ENCODE measurements around the gene TRAPPC3.

TRAPPC3 gene

DNA sequence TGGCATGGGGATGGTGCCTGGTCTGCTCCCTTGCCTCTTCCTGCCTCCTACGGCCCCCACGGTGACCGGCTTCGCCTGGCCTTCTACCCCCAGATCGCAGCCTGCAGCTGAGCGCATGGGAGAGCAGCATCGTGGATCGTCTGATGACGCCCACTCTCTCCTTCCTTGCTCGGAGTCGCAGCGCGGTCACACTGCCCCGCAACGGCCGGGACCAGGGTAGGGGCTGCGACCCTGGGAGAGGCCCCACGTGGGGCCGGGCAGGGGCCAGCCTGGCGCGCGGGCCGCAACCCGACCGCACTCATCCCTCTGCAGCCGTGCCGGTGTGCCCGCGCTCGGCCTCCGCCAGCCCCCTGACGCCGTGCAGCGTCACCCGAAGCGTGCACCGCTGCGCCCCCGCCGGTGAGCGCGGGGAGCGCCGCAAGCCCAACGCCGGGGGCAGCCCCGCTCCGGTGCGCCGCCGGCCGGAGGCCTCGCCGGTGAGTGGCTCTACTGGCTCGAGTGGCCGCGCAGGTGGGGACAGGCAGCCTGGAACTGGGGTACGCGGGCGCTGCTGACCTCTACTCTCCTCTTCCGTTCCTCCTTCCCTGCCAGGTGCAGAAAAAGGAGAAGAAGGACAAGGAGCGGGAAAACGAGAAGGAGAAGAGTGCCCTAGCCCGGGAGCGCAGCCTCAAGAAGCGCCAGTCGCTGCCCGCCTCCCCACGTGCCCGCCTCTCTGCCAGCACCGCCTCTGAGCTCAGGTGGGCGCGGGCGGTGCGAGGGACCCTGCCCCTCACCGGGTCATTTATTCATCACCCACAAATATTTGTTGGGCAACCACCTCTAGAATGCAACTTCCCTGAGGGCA is 27.0 kb upstream of the TRAPPC3 start:
- Histone ChIP-seq H3K9me3 (no peaks in the 10 kb centered on the region), H3K4me1 (peaks cover 10% of the 10 kb centered on the region), H3K4me3 (no peak overlapping the region), H3K36me3 (peaks cover 98% of the 10 kb centered on the region), H3K9ac (no peak overlapping the region), H3K4me2 (no peak overlapping the region), H3K27ac (no peak overlapping the region), H3K27me3 (no peaks in the 10 kb centered on the region), H4K20me1 (peaks cover 72% of the 10 kb centered on the region)
- TF ChIP-seq Cebpa-rat (IDR thresholded peaks at IDR 0.05): no peak

DNA sequence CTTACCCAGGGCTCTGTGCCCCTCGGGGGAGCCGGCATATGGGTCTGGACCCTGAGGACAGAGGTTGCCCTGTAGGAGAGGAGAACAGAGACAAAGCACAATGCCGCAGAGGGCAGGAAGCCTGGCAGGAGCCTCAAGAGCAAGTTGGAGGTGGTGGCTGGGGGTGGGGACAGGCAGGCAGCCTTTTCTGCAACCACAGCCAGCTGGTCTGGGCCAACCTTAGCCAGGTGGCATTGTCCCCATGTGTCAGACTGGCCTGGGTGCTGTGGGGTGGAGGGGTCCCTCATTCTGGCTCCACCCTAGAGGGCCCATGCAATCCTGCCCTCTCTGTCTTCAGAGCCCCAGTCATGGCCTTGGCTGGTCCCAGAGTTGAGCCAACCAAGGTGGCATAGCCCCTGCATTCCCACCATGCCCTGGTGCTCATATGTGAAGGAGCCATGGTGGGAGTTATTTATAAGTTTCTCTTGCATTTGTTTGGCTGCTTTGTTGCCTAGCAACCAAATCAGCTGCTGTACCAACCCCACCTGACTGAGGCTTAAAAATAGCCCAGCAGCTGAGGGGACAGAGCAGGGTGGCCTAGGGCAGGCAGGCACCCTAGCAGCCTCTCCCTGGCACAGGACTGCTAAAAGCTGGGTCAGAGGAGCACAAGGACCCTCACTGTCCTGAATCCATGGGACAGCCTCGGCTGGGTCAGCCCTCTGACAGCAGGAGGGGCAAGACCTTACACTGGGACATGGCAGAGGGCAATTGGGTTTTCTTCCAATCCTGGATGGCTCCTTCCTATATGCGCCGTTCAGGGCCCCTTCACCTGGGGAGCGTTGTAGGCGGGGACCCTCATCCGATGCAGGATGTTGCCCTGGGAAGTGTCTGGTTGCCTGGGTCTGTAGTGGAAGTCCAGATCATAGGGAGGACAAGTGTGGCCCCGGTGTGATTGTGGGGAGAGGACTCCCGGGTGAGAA is 26.1 kb upstream of the TRAPPC3 start:
- peak overlapping the region; percentile 32; the same call in 1 of the 2 replicates for H3K9ac ChIP-seq
- no peak for TF ChIP-seq Cebpa-rat (IDR thresholded peaks at IDR 0.05)
- no peaks in the 10 kb centered on the region for H3K9me3 ChIP-seq
- H3K27me3 ChIP-seq: no peaks in the 10 kb centered on the region
- peaks cover 98% of the 10 kb centered on the region for H3K36me3 ChIP-seq
- H3K4me3 ChIP-seq: no peak overlapping the region
- peak overlapping the region; percentile 39 for H3K4me2 ChIP-seq
- H3K4me1 ChIP-seq: peaks cover 10% of the 10 kb centered on the region
- H3K27ac ChIP-seq: peak overlapping the region; percentile 26; the same call in 1 of the 2 replicates
- H4K20me1 ChIP-seq: peaks cover 78% of the 10 kb centered on the region

- Histone ChIP-seq H3K9me3 (no peaks in the 10 kb centered on the region), H3K27ac (peak overlapping the region; percentile 26; the same call in 1 of the 2 replicates), H3K9ac (peak overlapping the region; percentile 32; the same call in 1 of the 2 replicates), H3K4me2 (peak overlapping the region; percentile 39; the same call in 1 of the 2 replicates), H3K27me3 (no peaks in the 10 kb centered on the region), H3K4me1 (peaks cover 10% of the 10 kb centered on the region), H4K20me1 (peaks cover 78% of the 10 kb centered on the region), H3K4me3 (no peak overlapping the region), H3K36me3 (peaks cover 98% of the 10 kb centered on the region)
- TF ChIP-seq Cebpa-rat (IDR thresholded peaks at IDR 0.05): no peak
Measured at GRCh38 chr1:36174713-36175112, 25.4 kb upstream of the TRAPPC3 start.

DNA sequence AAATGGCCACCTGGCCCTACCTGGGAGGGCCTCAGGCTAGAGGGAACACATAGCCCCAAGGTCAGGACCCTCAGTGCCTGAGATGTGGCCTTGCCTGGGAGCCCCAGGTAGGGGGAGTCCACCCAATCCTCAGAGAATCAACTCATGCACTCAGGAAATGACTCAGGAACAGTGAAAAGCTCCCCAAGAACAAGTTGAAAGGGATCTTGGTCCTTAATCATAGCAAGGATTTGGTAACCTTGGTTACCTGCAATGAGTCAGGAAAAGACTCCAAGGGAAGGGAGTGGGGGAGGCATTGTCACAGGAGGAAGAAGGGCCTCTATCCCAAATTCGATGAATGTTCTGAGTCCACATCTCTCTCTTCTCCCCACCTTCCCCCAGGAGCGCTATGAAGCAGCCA is 23.7 kb upstream of the TRAPPC3 start:
- no peaks in the 10 kb centered on the region for H3K27me3 ChIP-seq
- no peaks in the 10 kb centered on the region for H3K9me3 ChIP-seq
- H3K4me1 ChIP-seq: peaks cover 10% of the 10 kb centered on the region
- no peak overlapping the region for H3K9ac ChIP-seq
- H3K36me3 ChIP-seq: peaks cover 97% of the 10 kb centered on the region
- H4K20me1 ChIP-seq: peaks cover 88% of the 10 kb centered on the region
- no peak overlapping the region for H3K4me3 ChIP-seq
- H3K27ac ChIP-seq: no peak overlapping the region
- no peak overlapping the region for H3K4me2 ChIP-seq
- no peak for TF ChIP-seq Cebpa-rat (IDR thresholded peaks at IDR 0.05)

GRCh38 chr1:36172017-36172747 is 22.9 kb upstream of the TRAPPC3 start:
- Histone ChIP-seq H3K4me2 (no peak overlapping the region), H3K27ac (no peak overlapping the region), H3K36me3 (peaks cover 97% of the 10 kb centered on the region), H4K20me1 (peaks cover 97% of the 10 kb centered on the region), H3K27me3 (no peaks in the 10 kb centered on the region), H3K4me3 (no peak overlapping the region), H3K9me3 (no peaks in the 10 kb centered on the region), H3K4me1 (peaks cover 10% of the 10 kb centered on the region), H3K9ac (no peak overlapping the region)
- no peak for TF ChIP-seq Cebpa-rat (IDR thresholded peaks at IDR 0.05)

DNA sequence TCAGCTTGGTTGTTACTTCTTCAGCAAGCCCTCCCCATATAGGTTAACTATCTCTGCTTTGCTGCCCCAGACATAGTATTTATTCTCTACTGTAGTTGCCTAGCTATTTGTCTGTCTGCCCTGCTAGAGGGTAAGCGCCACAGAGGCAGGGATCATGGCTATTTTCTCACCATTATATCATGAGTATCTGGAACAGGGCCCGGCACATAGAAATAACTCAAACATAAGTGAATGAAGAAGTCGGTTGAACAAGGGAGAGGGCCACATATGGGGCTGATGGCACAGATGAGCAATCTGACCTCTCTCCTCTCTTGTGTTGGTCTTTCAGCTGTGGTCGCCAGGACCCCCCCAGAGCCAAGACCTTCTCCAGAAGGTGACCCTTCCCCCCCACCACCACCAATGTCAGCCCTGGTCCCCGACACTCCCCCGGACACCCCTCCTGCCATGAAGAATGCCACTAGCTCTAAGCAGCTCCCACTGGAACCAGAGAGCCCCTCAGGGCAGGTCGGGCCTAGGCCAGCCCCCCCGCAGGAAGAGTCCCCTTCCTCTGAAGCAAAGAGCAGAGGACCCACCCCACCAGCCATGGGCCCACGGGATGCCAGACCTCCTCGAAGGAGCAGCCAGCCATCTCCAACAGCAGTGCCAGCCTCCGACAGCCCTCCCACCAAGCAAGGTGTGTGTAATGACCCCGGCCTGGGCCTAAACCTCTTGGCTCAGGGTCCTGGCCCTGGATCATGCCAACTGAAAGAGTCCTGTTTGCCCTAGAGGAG is 21.5 kb upstream of the TRAPPC3 start:
- H3K27me3 ChIP-seq: no peaks in the 10 kb centered on the region
- H3K4me1 ChIP-seq: peaks cover 10% of the 10 kb centered on the region
- H3K27ac ChIP-seq: no peak overlapping the region
- no peak overlapping the region for H3K4me2 ChIP-seq
- H3K9ac ChIP-seq: no peak overlapping the region
- peaks cover 99% of the 10 kb centered on the region for H4K20me1 ChIP-seq
- TF ChIP-seq Cebpa-rat (IDR thresholded peaks at IDR 0.05): no peak
- H3K9me3 ChIP-seq: no peaks in the 10 kb centered on the region
- H3K4me3 ChIP-seq: no peak overlapping the region
- H3K36me3 ChIP-seq: peaks cover 96% of the 10 kb centered on the region

GRCh38 chr1:36168514-36168913 is 19.2 kb upstream of the TRAPPC3 start:
- Histone ChIP-seq H3K4me3 (no peak overlapping the region), H3K36me3 (peaks cover 91% of the 10 kb centered on the region), H3K4me2 (no peak overlapping the region), H3K4me1 (no peaks in the 10 kb centered on the region), H3K27me3 (no peaks in the 10 kb centered on the region), H3K9me3 (no peaks in the 10 kb centered on the region), H3K9ac (no peak overlapping the region), H4K20me1 (peaks cover 100% of the 10 kb centered on the region), H3K27ac (no peak overlapping the region)
- peak; percentile 91 for TF ChIP-seq Cebpa-rat (IDR thresholded peaks at IDR 0.05)

- Histone ChIP-seq H3K4me2 (no peak overlapping the region), H3K36me3 (peaks cover 88% of the 10 kb centered on the region), H3K4me1 (peaks cover 10% of the 10 kb centered on the region)
Measured at GRCh38 chr1:36166938-36167905, 17.9 kb upstream of the TRAPPC3 start.

More at GRCh38 chr1:36166938-36167905, 17.9 kb upstream of the TRAPPC3 start:
- TF ChIP-seq Cebpa-rat (IDR thresholded peaks at IDR 0.05): no peak
- H3K9me3 ChIP-seq: no peaks in the 10 kb centered on the region
- H4K20me1 ChIP-seq: peaks cover 100% of the 10 kb centered on the region
- H3K27ac ChIP-seq: no peak overlapping the region
- H3K27me3 ChIP-seq: no peaks in the 10 kb centered on the region
- no peak overlapping the region for H3K9ac ChIP-seq
- no peak overlapping the region for H3K4me3 ChIP-seq

Data from BLaER1 (cell line).